NOMO-1 treated with DMSO at 0.1 percent for 48 hours (cell line): Measurements from ENCODE around the gene C16orf92.
"Not testable (repeated sequence)": the region's sequence is repeated elsewhere in the genome, so short reads cannot be mapped to it uniquely, and the experiment has no call there.

ENCODE experiments used
- DNase-seq: peaks from one replicate; lab custom pipeline; 2025; ENCODE audit not compliant: unreplicated experiment; lab: John Stamatoyannopoulos, UW

C16orf92 gene

GRCh38 chr16:30025156-30025555 is 2.2 kb downstream of the C16orf92 start:
- no peak for DNase-seq

GRCh38 chr16:30025574-30025973 is 2.6 kb downstream of the C16orf92 start:
- DNase-seq, result no peak

GRCh38 chr16:30026449-30026848 is 3.5 kb downstream of the C16orf92 start:
- no peak for DNase-seq

GRCh38 chr16:30027588-30028437 is 4.8 kb downstream of the C16orf92 start:
- DNase-seq, result no peak

- peak; percentile 44 for DNase-seq
Observed at GRCh38 chr16:30028438-30029076, 5.6 kb downstream of the C16orf92 start.

- no peak for DNase-seq
Observed at GRCh38 chr16:30030011-30030685, 7.2 kb downstream of the C16orf92 start.

GRCh38 chr16:30030841-30031413 is 7.9 kb downstream of the C16orf92 start, which contains the start of gene TLCD3B:
TSS of gene TLCD3B (minus strand) at chr16:30031271. CDS start at chr16:30030527, 744 bp downstream.
- DNase-seq, result no peak

GRCh38 chr16:30031477-30031918 is 8.5 kb downstream of the C16orf92 start:
- no peak for DNase-seq

GRCh38 chr16:30032083-30032819 is 9.3 kb downstream of the C16orf92 start:
- DNase-seq, result peak; percentile 52

- DNase-seq, result no peak
Observed at GRCh38 chr16:30033270-30033669, 10.3 kb downstream of the C16orf92 start.

GRCh38 chr16:30040221-30040620 is 17.2 kb downstream of the C16orf92 start:
- DNase-seq, result peak; percentile 48

- DNase-seq, result not testable (repeated sequence)
Observed at GRCh38 chr16:30040690-30041089, 17.7 kb downstream of the C16orf92 start.

GRCh38 chr16:30041841-30042240 is 18.8 kb downstream of the C16orf92 start:
- DNase-seq, result no peak

- no peak for DNase-seq
Observed at GRCh38 chr16:30046178-30046577, 23.2 kb downstream of the C16orf92 start.

- no peak for DNase-seq
Observed at GRCh38 chr16:30046588-30046987, 23.6 kb downstream of the C16orf92 start.

- DNase-seq, result no peak
Observed at GRCh38 chr16:30049871-30050270, 26.9 kb downstream of the C16orf92 start.

GRCh38 chr16:30051518-30051917 is 28.5 kb downstream of the C16orf92 start:
- no peak for DNase-seq

GRCh38 chr16:30052671-30053372 is 29.8 kb downstream of the C16orf92 start:
- peak; percentile 88 for DNase-seq

GRCh38 chr16:30053376-30054015 is 30.5 kb downstream of the C16orf92 start:
- no peak for DNase-seq
